Measurements from ENCODE around the gene CWC25.

DNA sequence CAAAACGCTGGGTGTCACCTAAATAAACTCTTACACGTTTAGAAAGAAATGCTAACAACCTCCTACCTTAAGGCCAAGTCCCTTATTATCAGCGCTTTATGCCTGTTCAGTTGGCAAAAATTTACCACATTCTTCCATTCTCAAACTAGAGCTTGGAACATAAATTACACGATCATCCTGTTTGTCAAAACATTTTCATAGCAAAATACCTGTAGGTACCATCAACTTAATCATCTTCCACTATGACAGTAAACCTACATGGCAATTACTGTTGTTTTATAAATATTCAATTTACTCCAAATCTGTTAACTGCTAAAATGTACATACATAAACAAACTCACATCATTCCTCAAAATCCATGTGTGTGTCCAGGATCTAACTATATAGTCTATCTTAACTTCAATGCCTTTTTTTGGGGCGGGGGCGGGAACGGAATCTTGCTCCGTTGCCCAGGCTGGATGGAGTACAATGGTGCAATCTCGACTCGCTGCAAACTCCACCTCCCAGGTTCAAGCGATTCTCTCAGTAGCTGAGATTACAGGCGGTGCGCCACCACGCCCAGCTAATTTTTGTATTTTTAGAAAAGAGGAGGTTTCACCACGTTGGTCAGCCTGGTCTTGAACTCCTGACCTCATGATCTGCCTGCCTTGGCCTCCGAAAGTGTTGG, 24.0 kb upstream of the CWC25 start:
- TF ChIP-seq, protein P1, sequence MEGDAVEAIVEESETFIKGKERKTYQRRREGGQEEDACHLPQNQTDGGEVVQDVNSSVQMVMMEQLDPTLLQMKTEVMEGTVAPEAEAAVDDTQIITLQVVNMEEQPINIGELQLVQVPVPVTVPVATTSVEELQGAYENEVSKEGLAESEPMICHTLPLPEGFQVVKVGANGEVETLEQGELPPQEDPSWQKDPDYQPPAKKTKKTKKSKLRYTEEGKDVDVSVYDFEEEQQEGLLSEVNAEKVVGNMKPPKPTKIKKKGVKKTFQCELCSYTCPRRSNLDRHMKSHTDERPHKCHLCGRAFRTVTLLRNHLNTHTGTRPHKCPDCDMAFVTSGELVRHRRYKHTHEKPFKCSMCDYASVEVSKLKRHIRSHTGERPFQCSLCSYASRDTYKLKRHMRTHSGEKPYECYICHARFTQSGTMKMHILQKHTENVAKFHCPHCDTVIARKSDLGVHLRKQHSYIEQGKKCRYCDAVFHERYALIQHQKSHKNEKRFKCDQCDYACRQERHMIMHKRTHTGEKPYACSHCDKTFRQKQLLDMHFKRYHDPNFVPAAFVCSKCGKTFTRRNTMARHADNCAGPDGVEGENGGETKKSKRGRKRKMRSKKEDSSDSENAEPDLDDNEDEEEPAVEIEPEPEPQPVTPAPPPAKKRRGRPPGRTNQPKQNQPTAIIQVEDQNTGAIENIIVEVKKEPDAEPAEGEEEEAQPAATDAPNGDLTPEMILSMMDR (IDR thresholded peaks at IDR 0.05), result no peak
- no peak for TF ChIP-seq ZFX (IDR thresholded peaks at IDR 0.05; ENCODE audit: borderline replicate concordance)

Data from 22Rv1 (cell line).